ENCODE results near the gene MYO10. TPM values are rescaled to one million over a fixed set of nuclear protein-coding genes. Genes with fewer than 3 reads are reported as not detected.
"Not testable (repeated sequence)": the region's sequence is repeated elsewhere in the genome, so short reads cannot be mapped to it uniquely, and the experiment has no call there.

Gene MYO10
- total RNA-seq, 4 donors from 2014 or later = 34.7 to 122 (median 71.2) TPM

GRCh38 chr5:16740811-16741392 lies 195.2 kb downstream of the MYO10 start:
- H3K4me1 ChIP-seq = peaks cover 0 to 11% (median 0%) of the 10 kb centered on the region in 4 donors
- H3K36me3 ChIP-seq = peaks cover 0 to 5% (median 0%) of the 10 kb centered on the region in 3 donors
- TF ChIP-seq POLR2A (IDR thresholded peaks at IDR 0.05) = no peak
- TF ChIP-seq, protein P1, sequence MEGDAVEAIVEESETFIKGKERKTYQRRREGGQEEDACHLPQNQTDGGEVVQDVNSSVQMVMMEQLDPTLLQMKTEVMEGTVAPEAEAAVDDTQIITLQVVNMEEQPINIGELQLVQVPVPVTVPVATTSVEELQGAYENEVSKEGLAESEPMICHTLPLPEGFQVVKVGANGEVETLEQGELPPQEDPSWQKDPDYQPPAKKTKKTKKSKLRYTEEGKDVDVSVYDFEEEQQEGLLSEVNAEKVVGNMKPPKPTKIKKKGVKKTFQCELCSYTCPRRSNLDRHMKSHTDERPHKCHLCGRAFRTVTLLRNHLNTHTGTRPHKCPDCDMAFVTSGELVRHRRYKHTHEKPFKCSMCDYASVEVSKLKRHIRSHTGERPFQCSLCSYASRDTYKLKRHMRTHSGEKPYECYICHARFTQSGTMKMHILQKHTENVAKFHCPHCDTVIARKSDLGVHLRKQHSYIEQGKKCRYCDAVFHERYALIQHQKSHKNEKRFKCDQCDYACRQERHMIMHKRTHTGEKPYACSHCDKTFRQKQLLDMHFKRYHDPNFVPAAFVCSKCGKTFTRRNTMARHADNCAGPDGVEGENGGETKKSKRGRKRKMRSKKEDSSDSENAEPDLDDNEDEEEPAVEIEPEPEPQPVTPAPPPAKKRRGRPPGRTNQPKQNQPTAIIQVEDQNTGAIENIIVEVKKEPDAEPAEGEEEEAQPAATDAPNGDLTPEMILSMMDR (IDR thresholded peaks at IDR 0.05) = no peak
- H3K27me3 ChIP-seq = no peaks in the 10 kb centered on the region
- H3K9me3 ChIP-seq = no peaks in the 10 kb centered on the region
- no peak overlapping the region for H3K4me3 ChIP-seq
- no peak for DNase-seq
- H3K27ac ChIP-seq = no peak overlapping the region

DNA sequence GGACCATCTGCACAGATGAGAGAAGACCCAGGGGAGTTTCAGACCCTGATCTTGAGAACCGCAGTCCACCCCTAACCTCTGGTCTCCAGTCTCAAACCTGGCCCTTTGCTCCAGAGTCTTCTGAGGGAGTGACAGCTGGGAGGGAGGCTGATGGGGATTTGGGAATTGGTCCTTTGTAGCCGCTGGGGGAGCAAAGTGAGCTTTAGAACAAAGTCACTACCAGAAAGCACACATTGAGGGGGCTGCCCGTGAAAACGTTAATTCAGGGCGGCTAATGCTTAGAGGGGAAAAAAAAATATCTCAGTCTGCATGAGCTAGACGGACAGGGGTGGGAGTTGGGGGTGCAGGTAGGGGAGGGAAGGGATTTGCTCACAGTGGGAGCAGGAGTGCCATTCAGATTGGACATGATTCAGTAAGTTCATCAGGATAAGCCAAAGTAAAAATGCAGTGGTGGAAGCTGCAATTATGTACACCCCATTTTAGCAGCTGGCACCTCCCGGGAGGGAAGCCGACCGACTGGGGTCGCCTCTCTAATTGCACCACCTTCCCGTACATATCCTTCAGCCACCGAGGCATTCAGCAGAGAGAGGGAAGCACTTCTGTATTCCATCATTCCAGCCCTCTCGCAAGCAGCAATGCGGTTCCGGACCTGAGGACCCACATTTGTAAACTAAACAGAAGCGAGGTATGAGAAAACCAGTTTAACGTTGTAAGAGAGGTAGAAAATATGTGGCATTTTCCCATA lies 195.8 kb downstream of the MYO10 start:
- H3K4me3 ChIP-seq = no peak overlapping the region
- no peak overlapping the region for H3K27ac ChIP-seq
- peaks cover 0 to 18% (median 0%) of the 10 kb centered on the region in 4 donors for H3K4me1 ChIP-seq
- H3K27me3 ChIP-seq = no peaks in the 10 kb centered on the region
- TF ChIP-seq POLR2A (IDR thresholded peaks at IDR 0.05) = no peak
- TF ChIP-seq, protein P1 (IDR thresholded peaks at IDR 0.05) = no peak
- peaks cover 0 to 5% (median 0%) of the 10 kb centered on the region in 3 donors for H3K36me3 ChIP-seq
- H3K9me3 ChIP-seq = no peaks in the 10 kb centered on the region
- no peak for DNase-seq

DNA sequence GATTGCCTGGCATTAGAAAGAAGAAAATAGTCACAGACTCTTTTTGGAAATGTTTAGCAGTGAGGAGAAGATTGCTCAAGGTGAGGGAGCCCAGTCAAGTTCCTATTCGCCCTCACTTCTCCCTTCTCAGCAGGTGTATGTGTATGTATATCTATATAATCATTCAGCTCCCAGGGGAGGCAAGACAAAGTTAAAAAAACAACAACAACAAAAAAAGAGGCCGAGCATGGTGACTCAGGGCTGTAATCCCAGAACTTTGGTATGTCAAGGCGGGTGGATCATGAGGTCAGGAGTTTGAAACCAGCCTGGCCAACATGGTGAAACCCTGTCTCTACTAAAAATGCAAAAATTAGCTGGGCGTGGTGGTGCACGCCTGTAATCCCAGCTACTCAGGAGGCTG lies 197.7 kb downstream of the MYO10 start:
- H3K4me3 ChIP-seq, H3K36me3 ChIP-seq, DNase-seq, H3K27me3 ChIP-seq, H3K9me3 ChIP-seq: not testable (repeated sequence)
- peaks cover 0 to 27% (median 0%) of the 10 kb centered on the region in 4 donors for H3K4me1 ChIP-seq
- H3K27ac ChIP-seq = peak overlapping the region in 3 of 4 donors; percentile 3 to 69 (median 50)

- peak in 1 of 3 donors; percentile 67 for DNase-seq
- peak overlapping the region in 1 of 4 donors; percentile 21 for H3K4me3 ChIP-seq
- peaks cover 0 to 27% (median 0%) of the 10 kb centered on the region in 4 donors for H3K4me1 ChIP-seq
- peaks cover 0 to 9% (median 0%) of the 10 kb centered on the region in 3 donors for H3K36me3 ChIP-seq
- no peaks in the 10 kb centered on the region for H3K9me3 ChIP-seq
- H3K27me3 ChIP-seq = no peaks in the 10 kb centered on the region
- TF ChIP-seq, protein P1 (IDR thresholded peaks at IDR 0.05) = no peak
- no peak for TF ChIP-seq POLR2A (IDR thresholded peaks at IDR 0.05)
- peak overlapping the region in 3 of 4 donors; percentile 6 to 69 (median 50) for H3K27ac ChIP-seq
Measured at GRCh38 chr5:16737620-16738364, 198.3 kb downstream of the MYO10 start.

- H3K36me3 ChIP-seq = peaks cover 0 to 14% (median 0%) of the 10 kb centered on the region in 3 donors
- peak overlapping the region in 2 of 4 donors; percentile 6 to 16 for H3K27ac ChIP-seq
- no peak for DNase-seq
- peak overlapping the region in 1 of 4 donors; percentile 21 for H3K4me3 ChIP-seq
- no peaks in the 10 kb centered on the region for H3K9me3 ChIP-seq
- H3K4me1 ChIP-seq = peaks cover 0 to 27% (median 0%) of the 10 kb centered on the region in 4 donors
- TF ChIP-seq, protein P1 (IDR thresholded peaks at IDR 0.05) = no peak
- TF ChIP-seq POLR2A (IDR thresholded peaks at IDR 0.05) = no peak
- no peaks in the 10 kb centered on the region for H3K27me3 ChIP-seq
Measured at GRCh38 chr5:16737209-16737608, 198.9 kb downstream of the MYO10 start.

All from Peyer's patch (tissue), 4 donors.